K562 (cell line): Measurements from ENCODE around the gene ZNF408.

Source experiments
- BHLHE40 ChIP-seq: IDR thresholded peaks from 2 replicates; pipeline ENCODE4 v1.6.1; 2011; ENCODE audit warnings: low read length, improper control_type of control experiment
- CREB5 ChIP-seq: fragments of 250-450 bp; sonication (Bioruptor Pico); IDR thresholded peaks from 2 replicates; pipeline ENCODE4 v1.5.0; 2020; ENCODE audit warnings: mild to moderate bottlenecking
- ELF4 ChIP-seq: fragments of 450-650 bp; formaldehyde crosslinking; IDR thresholded peaks from 2 replicates; pipeline ENCODE4 v1.4.0; 2022; ENCODE audit warnings: missing genetic modification characterization
- MXI1 ChIP-seq: IDR thresholded peaks from 2 replicates; pipeline ENCODE4 v1.6.1; 2011; ENCODE audit warnings: low read depth, mild to moderate bottlenecking, improper control_type of control experiment, low read length
- POLR2AphosphoS2 ChIP-seq: IDR thresholded peaks from 2 replicates; pipeline ENCODE4 v1.6.1; 2012; ENCODE audit warnings: low read length, improper control_type of control experiment
- ZFP30 ChIP-seq: fragments of 250-450 bp; sonication (Bioruptor Pico); IDR thresholded peaks from 2 replicates; pipeline ENCODE4 v1.8.0; 2022; ENCODE audit warnings: moderate library complexity, mild to moderate bottlenecking, inconsistent platforms, borderline replicate concordance
- ZNF133 ChIP-seq: fragments of 250-450 bp; sonication (Bioruptor Pico); IDR thresholded peaks from 2 replicates; pipeline ENCODE4 v1.4.0; 2020; ENCODE audit warnings: mild to moderate bottlenecking
- TF ChIP-seq, protein P1 (sequence below): fragments of 450-650 bp; IDR thresholded peaks from 2 replicates; pipeline ENCODE4 v1.6.1; 2018; ENCODE audit not compliant: partially characterized antibody

DNA sequence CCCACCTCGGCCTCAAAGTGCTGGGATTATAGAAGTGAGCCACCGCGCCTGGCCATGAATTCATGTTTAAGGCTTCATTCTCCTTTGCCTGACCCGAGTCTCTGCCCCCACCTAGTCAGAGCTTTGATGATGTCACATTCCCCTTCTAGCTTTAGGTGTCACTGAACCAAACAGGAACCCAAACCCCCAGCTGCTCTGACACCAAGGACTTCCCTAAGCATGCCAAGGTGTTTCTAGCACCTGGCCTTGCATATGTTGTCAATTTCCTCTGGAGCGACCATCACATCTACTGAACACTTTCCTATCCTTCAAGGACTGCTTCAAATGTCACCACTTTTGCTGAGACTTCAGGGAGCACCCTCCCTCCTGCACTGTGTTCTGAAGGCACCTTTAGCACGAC, 20.5 kb downstream of the ZNF408 start:
- TF ChIP-seq ZNF133 (CRISPR knock-in tag), result no peak
- no peak for TF ChIP-seq POLR2AphosphoS2
- no peak for TF ChIP-seq CREB5
- TF ChIP-seq, protein P1, sequence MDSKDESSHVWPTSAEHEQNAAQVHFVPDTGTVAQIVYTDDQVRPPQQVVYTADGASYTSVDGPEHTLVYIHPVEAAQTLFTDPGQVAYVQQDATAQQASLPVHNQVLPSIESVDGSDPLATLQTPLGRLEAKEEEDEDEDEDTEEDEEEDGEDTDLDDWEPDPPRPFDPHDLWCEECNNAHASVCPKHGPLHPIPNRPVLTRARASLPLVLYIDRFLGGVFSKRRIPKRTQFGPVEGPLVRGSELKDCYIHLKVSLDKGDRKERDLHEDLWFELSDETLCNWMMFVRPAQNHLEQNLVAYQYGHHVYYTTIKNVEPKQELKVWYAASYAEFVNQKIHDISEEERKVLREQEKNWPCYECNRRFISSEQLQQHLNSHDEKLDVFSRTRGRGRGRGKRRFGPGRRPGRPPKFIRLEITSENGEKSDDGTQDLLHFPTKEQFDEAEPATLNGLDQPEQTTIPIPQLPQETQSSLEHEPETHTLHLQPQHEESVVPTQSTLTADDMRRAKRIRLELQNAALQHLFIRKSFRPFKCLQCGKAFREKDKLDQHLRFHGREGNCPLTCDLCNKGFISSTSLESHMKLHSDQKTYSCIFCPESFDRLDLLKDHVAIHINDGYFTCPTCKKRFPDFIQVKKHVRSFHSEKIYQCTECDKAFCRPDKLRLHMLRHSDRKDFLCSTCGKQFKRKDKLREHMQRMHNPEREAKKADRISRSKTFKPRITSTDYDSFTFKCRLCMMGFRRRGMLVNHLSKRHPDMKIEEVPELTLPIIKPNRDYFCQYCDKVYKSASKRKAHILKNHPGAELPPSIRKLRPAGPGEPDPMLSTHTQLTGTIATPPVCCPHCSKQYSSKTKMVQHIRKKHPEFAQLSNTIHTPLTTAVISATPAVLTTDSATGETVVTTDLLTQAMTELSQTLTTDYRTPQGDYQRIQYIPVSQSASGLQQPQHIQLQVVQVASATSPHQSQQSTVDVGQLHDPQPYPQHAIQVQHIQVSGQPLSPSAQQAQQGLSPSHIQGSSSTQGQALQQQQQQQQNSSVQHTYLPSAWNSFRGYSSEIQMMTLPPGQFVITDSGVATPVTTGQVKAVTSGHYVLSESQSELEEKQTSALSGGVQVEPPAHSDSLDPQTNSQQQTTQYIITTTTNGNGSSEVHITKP, result no peak
- no peak for TF ChIP-seq BHLHE40
- TF ChIP-seq ZFP30, result no peak
- no peak for TF ChIP-seq MXI1
- TF ChIP-seq ELF4 (CRISPR knock-in tag), result no peak
